GM06990 (cell line): ENCODE results near the gene NOX1.
"Not testable (repeated sequence)": the region's sequence is repeated elsewhere in the genome, so short reads cannot be mapped to it uniquely, and the experiment has no call there.

Experiments
- DNase-seq: peaks from one replicate; pipeline ENCODE4 v3.0.0-alpha.2; 2011; ENCODE audit not compliant: insufficient read length; ENCODE audit errors: extremely low read depth
- H3K27me3 ChIP-seq: replicated peaks from 2 replicates; pipeline ENCODE4 v1.6.0; 2011; ENCODE audit warnings: low read length; ENCODE audit not compliant: control insufficient read depth, insufficient read depth
- H3K36me3 ChIP-seq: 2 replicates; pipeline ENCODE4 v1.5.1; 2011; ENCODE audit warnings: low read length; ENCODE audit not compliant: control insufficient read depth, insufficient read depth
- H3K4me3 ChIP-seq: replicated peaks from 2 replicates; pipeline ENCODE4 v1.5.1; 2011; ENCODE audit warnings: low read depth, mild to moderate bottlenecking, control low read depth, low read length
- TF ChIP-seq, protein P1 (sequence below): IDR thresholded peaks from 2 replicates; pipeline ENCODE4 v1.5.1; 2011; ENCODE audit warnings: low read length, control low read depth, mild to moderate bottlenecking, inconsistent platforms; ENCODE audit not compliant: insufficient read depth, poor library complexity, severe bottlenecking

NOX1 gene

DNA sequence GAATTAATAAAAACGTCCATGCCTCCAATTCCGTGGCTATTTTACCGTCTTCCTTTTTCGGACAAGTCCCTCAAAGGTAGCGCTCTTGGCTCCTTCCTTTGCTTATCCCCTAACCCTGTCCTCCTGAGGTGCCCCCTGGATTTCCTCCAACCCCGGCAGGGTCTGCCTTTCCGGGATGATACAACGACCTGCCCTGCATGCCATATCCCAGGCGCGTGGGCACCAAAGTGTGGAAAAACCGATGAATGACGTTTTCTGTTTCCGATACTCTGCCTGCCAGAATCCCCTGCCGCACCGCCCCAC is 54.7 kb downstream of the NOX1 start:
- peak overlapping the region; percentile 86 for H3K4me3 ChIP-seq
- H3K27me3 ChIP-seq, result no peaks in the 10 kb centered on the region
- no peak for DNase-seq
- no peaks in the 10 kb centered on the region; the same call in none of the 2 replicates for H3K36me3 ChIP-seq
- TF ChIP-seq, protein P1, sequence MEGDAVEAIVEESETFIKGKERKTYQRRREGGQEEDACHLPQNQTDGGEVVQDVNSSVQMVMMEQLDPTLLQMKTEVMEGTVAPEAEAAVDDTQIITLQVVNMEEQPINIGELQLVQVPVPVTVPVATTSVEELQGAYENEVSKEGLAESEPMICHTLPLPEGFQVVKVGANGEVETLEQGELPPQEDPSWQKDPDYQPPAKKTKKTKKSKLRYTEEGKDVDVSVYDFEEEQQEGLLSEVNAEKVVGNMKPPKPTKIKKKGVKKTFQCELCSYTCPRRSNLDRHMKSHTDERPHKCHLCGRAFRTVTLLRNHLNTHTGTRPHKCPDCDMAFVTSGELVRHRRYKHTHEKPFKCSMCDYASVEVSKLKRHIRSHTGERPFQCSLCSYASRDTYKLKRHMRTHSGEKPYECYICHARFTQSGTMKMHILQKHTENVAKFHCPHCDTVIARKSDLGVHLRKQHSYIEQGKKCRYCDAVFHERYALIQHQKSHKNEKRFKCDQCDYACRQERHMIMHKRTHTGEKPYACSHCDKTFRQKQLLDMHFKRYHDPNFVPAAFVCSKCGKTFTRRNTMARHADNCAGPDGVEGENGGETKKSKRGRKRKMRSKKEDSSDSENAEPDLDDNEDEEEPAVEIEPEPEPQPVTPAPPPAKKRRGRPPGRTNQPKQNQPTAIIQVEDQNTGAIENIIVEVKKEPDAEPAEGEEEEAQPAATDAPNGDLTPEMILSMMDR, result no peak

DNA sequence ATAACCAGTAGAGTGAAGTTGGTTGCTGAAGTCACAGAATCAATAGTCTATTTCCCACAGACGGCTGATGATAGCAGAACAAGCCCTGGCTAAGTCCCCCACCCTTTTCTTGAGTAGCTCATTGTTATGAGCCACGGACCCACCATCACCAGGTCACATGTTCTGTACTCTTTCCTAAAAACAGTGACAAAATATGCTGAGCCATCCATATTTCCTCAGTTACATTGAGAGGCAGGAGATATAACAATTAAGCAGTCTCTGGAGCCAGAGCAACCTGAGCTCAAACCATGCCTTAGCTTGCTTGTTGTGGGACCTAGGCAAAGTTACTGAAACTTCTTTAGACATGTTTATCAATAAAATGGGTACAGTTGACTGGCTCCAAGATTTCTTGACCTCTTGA is 56.8 kb downstream of the NOX1 start:
- Histone ChIP-seq H3K4me3 (no peak overlapping the region), H3K27me3 (no peaks in the 10 kb centered on the region), H3K36me3 (no peaks in the 10 kb centered on the region)
- TF ChIP-seq, protein P1, result no peak
- DNase-seq, result no peak

DNA sequence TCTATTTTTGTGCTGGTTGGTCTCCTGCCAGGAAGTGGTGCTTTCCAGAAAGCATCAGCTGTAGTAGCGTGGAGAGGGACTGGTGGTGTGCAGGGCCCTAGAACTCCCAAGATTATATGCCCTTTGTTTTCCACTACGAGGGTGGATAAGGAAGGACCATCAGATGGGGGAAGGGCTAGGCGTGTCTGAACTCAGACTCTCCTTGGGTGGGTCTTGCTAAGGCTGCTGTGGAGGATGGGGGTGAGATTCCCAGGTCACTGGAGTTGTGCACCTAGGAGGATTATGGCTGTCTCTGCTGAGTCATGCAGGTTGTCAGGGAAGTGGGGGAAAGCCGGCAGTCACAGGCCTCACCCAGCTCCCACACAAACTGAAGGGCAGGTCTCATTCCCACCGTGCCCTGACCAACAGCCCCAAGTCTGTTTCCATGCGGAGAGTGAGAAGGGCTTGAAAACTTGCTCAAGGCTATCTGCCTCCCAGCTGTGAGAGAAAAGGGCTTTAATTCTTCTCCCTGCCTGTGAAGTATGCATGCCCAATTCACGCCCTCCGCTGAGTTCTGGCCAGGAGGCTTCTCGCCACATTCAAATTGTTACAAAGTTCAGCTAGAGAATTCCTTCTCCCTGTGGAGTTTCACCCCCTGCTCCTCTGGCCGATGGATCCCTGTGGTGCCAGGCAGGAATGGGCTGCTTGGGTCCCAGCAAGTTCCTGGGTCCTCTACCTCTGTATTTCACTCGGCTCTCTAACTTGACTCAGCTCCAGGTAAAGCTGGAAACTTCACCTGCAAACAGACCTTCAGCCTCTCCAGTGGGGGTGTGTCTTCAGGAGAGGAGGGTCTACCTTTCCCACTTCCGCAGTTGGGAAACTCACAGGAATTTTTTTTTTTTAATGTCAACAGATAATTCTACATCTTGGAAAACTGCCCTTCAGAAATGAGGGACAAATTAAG is 61.7 kb downstream of the NOX1 start:
- TF ChIP-seq, protein P1, result no peak
- no peak for DNase-seq
- no peak overlapping the region for H3K4me3 ChIP-seq

DNA sequence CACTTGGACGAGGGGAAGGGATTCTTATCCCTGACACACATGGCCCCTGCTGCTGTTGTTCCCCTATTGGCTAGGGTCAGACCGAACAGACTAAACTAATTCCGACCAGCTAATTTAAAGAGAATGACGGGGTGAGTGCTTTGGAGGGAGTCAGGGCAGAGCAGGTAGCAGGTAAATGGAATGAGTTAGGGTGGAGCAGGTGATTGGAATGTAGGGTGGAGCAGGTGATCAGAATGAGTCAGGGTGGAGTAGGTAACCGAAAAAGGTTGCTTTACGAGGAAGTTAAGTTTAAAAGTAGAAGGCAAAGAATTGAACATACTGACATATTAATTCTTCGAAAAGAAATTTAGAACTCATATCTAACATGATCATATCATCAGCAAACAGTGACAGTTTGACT is 65.9 kb downstream of the NOX1 start:
- H3K27me3 ChIP-seq, DNase-seq, H3K36me3 ChIP-seq, H3K4me3 ChIP-seq: not testable (repeated sequence)

More for the DNA sequence above, 61.7 kb downstream of the NOX1 start:
- no peaks in the 10 kb centered on the region for H3K36me3 ChIP-seq
- no peaks in the 10 kb centered on the region for H3K27me3 ChIP-seq

DNA sequence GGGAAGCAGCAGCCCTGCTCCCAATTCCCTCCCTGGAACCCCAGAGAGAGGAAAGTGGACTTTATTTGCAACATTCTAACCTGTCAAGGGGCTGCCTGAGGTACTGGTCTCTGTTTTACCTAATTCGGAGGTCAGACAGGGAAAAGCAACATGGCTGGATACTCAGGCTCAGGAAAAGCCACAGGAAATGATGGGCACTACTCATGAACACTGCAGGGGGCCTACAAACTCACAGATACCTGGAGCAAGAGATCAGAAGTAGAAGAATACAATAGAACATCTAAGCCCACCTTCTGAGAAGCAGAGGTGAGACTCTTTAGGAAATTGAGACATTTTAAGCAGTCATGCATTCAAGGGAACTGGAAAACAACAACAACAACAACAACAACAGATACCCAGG is 69.4 kb downstream of the NOX1 start:
- TF ChIP-seq, protein P1, result no peak
- no peaks in the 10 kb centered on the region for H3K36me3 ChIP-seq
- H3K27me3 ChIP-seq, result no peaks in the 10 kb centered on the region
- DNase-seq, result no peak
- H3K4me3 ChIP-seq, result no peak overlapping the region

DNA sequence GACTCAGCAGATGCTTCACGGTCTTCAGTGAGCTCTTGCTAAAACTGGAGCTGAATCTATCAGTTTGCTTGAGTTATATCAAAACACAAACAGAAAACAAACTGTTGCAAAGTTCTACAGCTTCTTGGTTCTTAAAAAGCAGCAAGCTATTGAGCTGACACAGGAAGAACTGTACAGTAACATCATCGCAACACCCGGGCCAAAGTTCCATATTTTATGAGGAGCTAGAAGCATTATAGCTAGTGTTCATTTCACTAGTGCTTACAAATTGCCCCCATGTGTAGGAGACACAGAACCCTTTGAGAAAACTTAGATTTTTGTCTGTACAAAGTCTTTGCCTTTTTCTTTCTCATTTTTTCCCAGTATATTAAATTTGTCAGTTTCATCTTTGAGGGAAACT is 71.3 kb downstream of the NOX1 start:
- Histone ChIP-seq H3K36me3 (no peaks in the 10 kb centered on the region), H3K27me3 (no peaks in the 10 kb centered on the region), H3K4me3 (no peak overlapping the region)
- TF ChIP-seq, protein P1, result no peak
- DNase-seq, result no peak
